Right hindlimb (tissue), 1 donor: ENCODE data around the gene LNP1.
"Not testable (repeated sequence)": the region's sequence is repeated elsewhere in the genome, so short reads cannot be mapped to it uniquely, and the experiment has no call there.

Experiments used
- DNase-seq: peaks from one replicate; pipeline ENCODE4 v3.0.0-alpha.2; 2018

LNP1 gene

GRCh38 chr3:100437721-100438622 lies 36.6 kb downstream of the LNP1 start:
- no peak for DNase-seq

GRCh38 chr3:100438623-100438974 lies 37.3 kb downstream of the LNP1 start:
- DNase-seq = no peak

- no peak for DNase-seq
These were observed 39.6 kb downstream of the LNP1 start for GRCh38 chr3:100440895-100441294.

GRCh38 chr3:100443690-100444089 lies 42.4 kb downstream of the LNP1 start:
- no peak for DNase-seq

GRCh38 chr3:100447067-100447466 lies 45.7 kb downstream of the LNP1 start:
- DNase-seq = not testable (repeated sequence)

GRCh38 chr3:100448079-100448478 lies 46.7 kb downstream of the LNP1 start:
- no peak for DNase-seq

- DNase-seq = no peak
These were observed 47.9 kb downstream of the LNP1 start for GRCh38 chr3:100449214-100449613.

GRCh38 chr3:100454677-100455076 lies 53.3 kb downstream of the LNP1 start:
- DNase-seq = no peak

- DNase-seq = no peak
These were observed 54.7 kb downstream of the LNP1 start for GRCh38 chr3:100455841-100456550.

- DNase-seq = no peak
These were observed 55.4 kb downstream of the LNP1 start for GRCh38 chr3:100456745-100457144.

GRCh38 chr3:100457811-100458210 lies 56.5 kb downstream of the LNP1 start:
- no peak for DNase-seq

GRCh38 chr3:100458814-100459213 lies 57.5 kb downstream of the LNP1 start:
- DNase-seq = no peak

- DNase-seq = peak; percentile 33
These were observed 61.7 kb downstream of the LNP1 start for GRCh38 chr3:100463002-100463401.

GRCh38 chr3:100463646-100464155 lies 62.4 kb downstream of the LNP1 start:
- DNase-seq = no peak

- DNase-seq = no peak
These were observed 64.8 kb downstream of the LNP1 start for GRCh38 chr3:100465892-100466777.

GRCh38 chr3:100467133-100467532 lies 65.8 kb downstream of the LNP1 start:
- DNase-seq = no peak

- DNase-seq = no peak
These were observed 67.3 kb downstream of the LNP1 start for GRCh38 chr3:100468676-100469075.

GRCh38 chr3:100470951-100471350 lies 69.6 kb downstream of the LNP1 start:
- DNase-seq = no peak

- no peak for DNase-seq
These were observed 70.1 kb downstream of the LNP1 start for GRCh38 chr3:100471444-100471843.

- DNase-seq = not testable (repeated sequence)
These were observed 76.6 kb downstream of the LNP1 start for GRCh38 chr3:100477851-100478360.

- not testable (repeated sequence) for DNase-seq
These were observed 77.2 kb downstream of the LNP1 start for GRCh38 chr3:100478521-100478920.

- no peak for DNase-seq
These were observed 78.7 kb downstream of the LNP1 start for GRCh38 chr3:100480081-100480480.

- no peak for DNase-seq
These were observed 80.8 kb downstream of the LNP1 start for GRCh38 chr3:100482176-100482575.
